GM12878 (cell line): ENCODE measurements around the gene UMAD1.

Experiments used
- EP300 ChIP-seq, 2 experiments: fragments of 150-350 bp in 1 of 2; IDR thresholded peaks; 2 replicates each; pipeline ENCODE4 v1.6.1; 2011 to 2012; ENCODE audit warnings: low read depth in 2 of 2, low read length in 2 of 2, borderline replicate concordance in 1 of 2, improper control_type of control experiment in 1 of 2, inconsistent platforms in 1 of 2; ENCODE audit not compliant: control insufficient read depth in 1 of 2
- JUND ChIP-seq: IDR thresholded peaks from 2 replicates; pipeline ENCODE4 v1.6.1; 2012; ENCODE audit warnings: low read depth, mild to moderate bottlenecking, low read length, improper control_type of control experiment, moderate library complexity
- POLR2AphosphoS2 ChIP-seq: IDR thresholded peaks from 2 replicates; pipeline ENCODE4 v1.6.1; 2011; ENCODE audit warnings: low read depth, mild to moderate bottlenecking, low read length, improper control_type of control experiment, moderate library complexity
- POLR2AphosphoS5 ChIP-seq: IDR thresholded peaks from 2 replicates; pipeline ENCODE4 v1.6.1; 2011; ENCODE audit warnings: mild to moderate bottlenecking, low read length, inconsistent platforms
- TF ChIP-seq, protein P1 (sequence below), 3 experiments: IDR thresholded peaks in 2 of 3; conservative IDR thresholded peaks in 1 of 3; 2 replicates each; pipeline ENCODE4 v1.5.1; 2011; ENCODE audit warnings: low read depth in 3 of 3, low read length in 3 of 3, mild to moderate bottlenecking in 3 of 3, control low read depth in 2 of 3, moderate library complexity in 2 of 3, inconsistent platforms in 1 of 3, mixed read lengths in 1 of 3; ENCODE audit not compliant: control insufficient read depth in 2 of 3, insufficient read depth in 1 of 3; ENCODE audit errors: extremely low read depth in 1 of 3

DNA sequence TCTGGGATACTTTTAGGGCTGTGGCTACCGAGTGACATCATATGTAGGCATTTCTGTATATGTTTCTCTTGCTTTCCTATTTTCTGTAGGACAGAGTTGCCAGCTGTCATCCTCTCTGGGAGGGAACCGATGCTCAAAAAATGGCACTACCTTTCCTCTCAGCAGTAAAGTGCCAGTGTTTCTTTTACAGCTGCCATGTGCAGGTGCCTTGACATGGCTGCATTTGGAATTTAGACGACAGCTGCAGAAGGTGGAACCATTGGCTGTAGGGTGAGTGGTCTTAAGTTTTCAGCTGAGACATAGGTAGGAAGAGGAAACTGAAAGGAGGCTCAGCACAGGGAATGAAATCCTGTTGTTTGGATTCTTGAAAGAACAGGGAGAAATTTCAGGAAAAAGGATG lies 98.1 kb downstream of the UMAD1 start:
- TF ChIP-seq POLR2AphosphoS5 (no peak), POLR2AphosphoS2 (no peak), JUND (no peak), EP300 (IDR thresholded peaks at IDR 0.05; ENCODE audit: borderline replicate concordance in 1 of 2, control insufficient read depth in 1 of 2, low read depth in 2 of 2, low read length in 2 of 2) (no peak)
- TF ChIP-seq, protein P1, sequence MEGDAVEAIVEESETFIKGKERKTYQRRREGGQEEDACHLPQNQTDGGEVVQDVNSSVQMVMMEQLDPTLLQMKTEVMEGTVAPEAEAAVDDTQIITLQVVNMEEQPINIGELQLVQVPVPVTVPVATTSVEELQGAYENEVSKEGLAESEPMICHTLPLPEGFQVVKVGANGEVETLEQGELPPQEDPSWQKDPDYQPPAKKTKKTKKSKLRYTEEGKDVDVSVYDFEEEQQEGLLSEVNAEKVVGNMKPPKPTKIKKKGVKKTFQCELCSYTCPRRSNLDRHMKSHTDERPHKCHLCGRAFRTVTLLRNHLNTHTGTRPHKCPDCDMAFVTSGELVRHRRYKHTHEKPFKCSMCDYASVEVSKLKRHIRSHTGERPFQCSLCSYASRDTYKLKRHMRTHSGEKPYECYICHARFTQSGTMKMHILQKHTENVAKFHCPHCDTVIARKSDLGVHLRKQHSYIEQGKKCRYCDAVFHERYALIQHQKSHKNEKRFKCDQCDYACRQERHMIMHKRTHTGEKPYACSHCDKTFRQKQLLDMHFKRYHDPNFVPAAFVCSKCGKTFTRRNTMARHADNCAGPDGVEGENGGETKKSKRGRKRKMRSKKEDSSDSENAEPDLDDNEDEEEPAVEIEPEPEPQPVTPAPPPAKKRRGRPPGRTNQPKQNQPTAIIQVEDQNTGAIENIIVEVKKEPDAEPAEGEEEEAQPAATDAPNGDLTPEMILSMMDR (IDR thresholded peaks at IDR 0.05 in 2 of 3, conservative IDR thresholded peaks at IDR 0.05 in 1 of 3; ENCODE audit: control insufficient read depth in 2 of 3, extremely low read depth in 1 of 3, insufficient read depth in 1 of 3, low read depth in 3 of 3, low read length in 3 of 3) = no peak
